PC-9 (cell line): ENCODE data around the gene RHOBTB3. TPM values are rescaled to one million over a fixed set of nuclear protein-coding genes. Genes with fewer than 3 reads are reported as not detected.

ENCODE experiments used
- BruUV-seq: library from RNA; stranded (reverse); fragments of 400-500 nt; replicated peaks from 2 replicates; lab custom pipeline; 2021; lab: Mats Ljungman, UMichigan
- CTCF ChIA-PET: fragments of 300-600 bp; sonication (Branson Sonifier 250); formaldehyde crosslinking; loops from one replicate; lab custom pipeline; 2022; ENCODE audit warnings: antibody characterized with exemption; lab: Charles Lee
- POLR2A ChIA-PET: fragments of 300-600 bp; sonication (Branson Sonifier 250); formaldehyde crosslinking; loops from one replicate; lab custom pipeline; 2022; ENCODE audit warnings: antibody characterized with exemption; ENCODE audit not compliant: unreplicated experiment; lab: Charles Lee
- DNase-seq, 2 experiments: peaks; one replicate each; pipeline versions ENCODE4 v3.0.0 to v3.0.0-alpha.2; 2015 to 2022; ENCODE audit warnings: mixed read lengths in 1 of 2
- H2AFZ ChIP-seq: fragments of 200-600 bp; sonication (generic); 2 replicates; pipeline ENCODE4 v1.8.1; 2017; ENCODE audit warnings: antibody characterized with exemption
- H3F3A ChIP-seq: fragments of 200-600 bp; sonication (generic); 2 replicates; pipeline ENCODE4 v1.8.1; 2017; ENCODE audit warnings: antibody characterized with exemption, mild to moderate bottlenecking, low read depth; ENCODE audit not compliant: insufficient read depth
- H3K27ac ChIP-seq: fragments of 200-600 bp; sonication (generic); 2 replicates; pipeline ENCODE4 v1.6.1; 2016; ENCODE audit warnings: mixed run types
- H3K27me3 ChIP-seq: fragments of 200-600 bp; sonication (generic); 2 replicates; pipeline ENCODE4 v1.6.1; 2016; ENCODE audit warnings: low read depth, mixed run types; ENCODE audit not compliant: insufficient read depth
- H3K36me3 ChIP-seq: fragments of 200-600 bp; sonication (generic); 2 replicates; pipeline ENCODE4 v1.6.1; 2016; ENCODE audit warnings: low read depth, mixed run types
- H3K4me1 ChIP-seq: fragments of 200-600 bp; sonication (generic); replicated peaks from 2 replicates; pipeline ENCODE4 v1.6.1; 2016; ENCODE audit warnings: mixed run types; ENCODE audit not compliant: insufficient read depth
- H3K4me2 ChIP-seq: fragments of 200-600 bp; sonication (generic); 2 replicates; pipeline ENCODE4 v1.6.1; 2017; ENCODE audit warnings: mixed run types
- H3K4me3 ChIP-seq: fragments of 200-600 bp; sonication (generic); 2 replicates; pipeline ENCODE4 v1.6.1; 2016; ENCODE audit warnings: mixed run types
- H3K79me2 ChIP-seq: fragments of 200-600 bp; sonication (generic); 2 replicates; pipeline ENCODE4 v1.6.1; 2017; ENCODE audit warnings: low read depth, mixed run types
- H3K9me2 ChIP-seq: fragments of 200-600 bp; sonication (generic); 2 replicates; pipeline ENCODE4 v1.8.1; 2017; ENCODE audit warnings: mild to moderate bottlenecking; ENCODE audit not compliant: insufficient read depth
- H3K9me3 ChIP-seq: fragments of 200-600 bp; sonication (generic); 2 replicates; pipeline ENCODE4 v1.8.1; 2016; ENCODE audit warnings: low read depth; ENCODE audit not compliant: insufficient read depth
- H4K20me1 ChIP-seq: fragments of 200-600 bp; sonication (generic); 2 replicates; pipeline ENCODE4 v1.8.1; 2017; ENCODE audit not compliant: insufficient read depth
- CTCF ChIP-seq: fragments of 200-600 bp; sonication (generic); conservative IDR thresholded peaks from 2 replicates; pipeline ENCODE4 v1.6.1; 2017; ENCODE audit warnings: mixed run types, antibody characterized with exemption, mild to moderate bottlenecking, moderate library complexity
- EZH2 ChIP-seq: fragments of 200-600 bp; sonication (generic); IDR thresholded peaks from 2 replicates; pipeline ENCODE4 v1.8.0; 2017; ENCODE audit warnings: antibody characterized with exemption, low read depth
- intact Hi-C: fragments of 100-400 bp; cut with micrococcal nuclease; formaldehyde crosslinking; loops from one replicate; pipeline ENCODE4 v1.10.0; 2022; ENCODE audit not compliant: unreplicated experiment
- total RNA-seq: library from RNA; stranded (reverse); gene quantifications from 2 replicates; pipeline ENCODE4 v1.2.3, GENCODE V29; 2021

Gene RHOBTB3
- total RNA-seq, 1 experiment from 2014 or later, result 87.6 TPM

GRCh38 chr5:95786821-95787418 is 55.8 kb downstream of the RHOBTB3 start:
- Histone ChIP-seq H3K27me3 (no peaks in the 10 kb centered on the region), H2AFZ (no peak overlapping the region), H3K36me3 (peaks cover 8% of the 10 kb centered on the region; the same call in 1 of the 2 replicates), H3K9me2 (no peaks in the 10 kb centered on the region), H4K20me1 (no peaks in the 10 kb centered on the region), H3K4me2 (no peak overlapping the region), H3K79me2 (no peaks in the 10 kb centered on the region), H3K9me3 (no peaks in the 10 kb centered on the region), H3K4me3 (no peak overlapping the region), H3F3A (0 out of 2 replicates have a peak, but pooled peaks cover 2% of the 10 kb centered on the region), H3K27ac (no peak overlapping the region), H3K4me1 (no peaks in the 10 kb centered on the region)
- TF ChIP-seq CTCF (no peak), EZH2 (no peak)
- intact Hi-C loops, result no loop called here
- POLR2A ChIA-PET, result no interaction called here
- no TSS peak for BruUV-seq
- no peak for DNase-seq
- CTCF ChIA-PET, result no interaction called here

- Histone ChIP-seq H3K4me2 (no peak overlapping the region), H4K20me1 (no peaks in the 10 kb centered on the region)
- intact Hi-C loops, result no loop called here
Measured at GRCh38 chr5:95788493-95788892, 57.4 kb downstream of the RHOBTB3 start.

GRCh38 chr5:95791751-95792150 is 60.6 kb downstream of the RHOBTB3 start:
- Histone ChIP-seq H3F3A (no peaks in the 10 kb centered on the region), H3K27me3 (no peaks in the 10 kb centered on the region), H3K4me1 (no peaks in the 10 kb centered on the region), H2AFZ (no peak overlapping the region), H3K9me2 (no peaks in the 10 kb centered on the region), H3K27ac (no peak overlapping the region), H3K4me2 (no peak overlapping the region), H3K4me3 (no peak overlapping the region), H4K20me1 (no peaks in the 10 kb centered on the region), H3K36me3 (0 out of 2 replicates have a peak, but pooled peaks cover 5% of the 10 kb centered on the region), H3K9me3 (no peaks in the 10 kb centered on the region), H3K79me2 (no peaks in the 10 kb centered on the region)
- DNase-seq, result peak; percentile 15 to 37
- POLR2A ChIA-PET, result interaction anchor here (0.6 kb wide), 1 partner anchor 145 kb away, joined by 5 read pairs; no protein-coding TSS in a partner anchor
- intact Hi-C loops, result no loop called here
- CTCF ChIA-PET, result interaction anchor here (0.7 to 1.1 kb wide), 2 partner anchors 40 to 52 kb away, joined by 3 to 4 read pairs; no protein-coding TSS in a partner anchor
- no peak for TF ChIP-seq EZH2
- TF ChIP-seq CTCF, result no peak
- BruUV-seq, result no TSS peak

More at GRCh38 chr5:95788493-95788892, 57.4 kb downstream of the RHOBTB3 start:
- Histone ChIP-seq H3K9me2 (no peaks in the 10 kb centered on the region), H3F3A (no peaks in the 10 kb centered on the region), H3K9me3 (no peaks in the 10 kb centered on the region), H3K27me3 (no peaks in the 10 kb centered on the region), H3K4me1 (no peaks in the 10 kb centered on the region), H2AFZ (no peak overlapping the region), H3K27ac (no peak overlapping the region), H3K4me3 (no peak overlapping the region), H3K36me3 (peaks cover 4% of the 10 kb centered on the region; the same call in 1 of the 2 replicates), H3K79me2 (no peaks in the 10 kb centered on the region)
- CTCF ChIA-PET, result no interaction called here
- DNase-seq, result no peak
- TF ChIP-seq EZH2 (no peak), CTCF (no peak)
- BruUV-seq, result no TSS peak
- POLR2A ChIA-PET, result no interaction called here
